NCI-H2107 treated with DMSO at 0.1 percent for 48 hours (cell line): ENCODE data around the gene SLC9A7.

Source experiments
- DNase-seq: peaks from one replicate; lab custom pipeline; 2025; ENCODE audit not compliant: unreplicated experiment; lab: John Stamatoyannopoulos, UW

Gene SLC9A7

DNA sequence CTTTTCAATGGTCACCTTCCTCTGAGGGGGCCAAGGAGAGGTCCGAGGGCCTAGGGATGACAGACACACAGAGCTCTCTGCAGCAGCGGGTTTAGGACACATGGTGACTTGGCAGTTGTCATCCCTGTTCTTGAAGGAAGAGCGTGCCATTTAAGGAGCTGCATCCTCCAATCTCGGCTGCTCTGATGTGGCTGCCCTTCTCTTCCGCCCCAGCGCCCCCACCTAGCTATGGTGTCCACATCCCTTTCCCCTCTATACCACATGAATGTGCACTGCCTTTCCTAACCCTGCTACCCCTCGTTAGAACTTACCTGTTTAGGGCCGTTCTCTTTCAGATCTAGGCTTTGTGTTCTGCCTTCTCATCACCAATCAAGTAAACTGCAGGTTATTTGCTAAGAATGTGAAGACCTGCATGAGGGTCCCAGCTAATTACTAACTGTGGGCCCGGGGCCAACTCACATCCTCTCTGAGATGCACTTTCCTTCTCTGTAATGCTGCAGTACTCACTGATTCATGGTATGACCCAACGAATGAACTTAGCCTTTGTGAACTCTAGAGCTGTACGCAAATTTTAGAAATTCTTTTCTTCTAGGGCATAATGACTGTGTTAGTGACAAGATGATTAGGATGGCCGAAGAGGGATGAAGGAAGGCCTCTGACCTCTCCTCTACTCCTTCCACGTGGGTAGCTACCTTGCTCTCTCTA, 147.1 kb downstream of the SLC9A7 start:
- no peak for DNase-seq

DNA sequence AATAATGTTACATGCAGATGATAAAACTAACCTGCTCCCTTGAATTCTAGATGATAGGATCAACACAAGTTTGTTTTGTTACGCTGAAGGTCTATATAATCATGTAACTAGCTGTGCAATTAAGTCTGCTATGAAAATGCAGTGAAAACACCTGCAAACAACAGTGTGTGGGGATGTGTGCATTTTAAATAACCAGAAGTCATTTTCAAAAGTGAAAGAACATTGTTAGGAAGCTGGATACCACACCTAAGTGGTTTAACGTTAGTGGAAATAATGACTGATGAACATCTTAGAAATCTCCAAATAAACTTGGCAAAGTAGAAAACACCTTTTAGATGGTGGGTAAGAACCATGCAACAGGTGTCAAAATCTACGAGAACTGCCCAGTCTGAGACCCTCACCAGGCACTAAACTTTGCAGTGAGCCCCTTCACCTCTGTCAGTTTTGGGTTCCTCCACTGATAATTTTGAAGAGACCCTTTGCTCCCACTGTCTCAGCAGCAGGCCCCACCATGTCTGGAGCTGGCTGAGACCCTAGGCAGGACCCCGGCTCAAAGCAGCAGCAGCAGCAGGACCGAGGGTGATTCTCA, 148.8 kb downstream of the SLC9A7 start:
- DNase-seq = no peak

- DNase-seq = no peak
Measured at GRCh38 chrX:46607916-46608315, 151.0 kb downstream of the SLC9A7 start.

- DNase-seq = no peak
Measured at GRCh38 chrX:46602468-46603102, 156.3 kb downstream of the SLC9A7 start.

- no peak for DNase-seq
Measured at GRCh38 chrX:46601283-46601682, 157.6 kb downstream of the SLC9A7 start.

GRCh38 chrX:46599051-46599560, 159.8 kb downstream of the SLC9A7 start:
- DNase-seq = no peak

GRCh38 chrX:46597771-46598170, 161.1 kb downstream of the SLC9A7 start:
- DNase-seq = no peak

GRCh38 chrX:46597208-46597607, 161.7 kb downstream of the SLC9A7 start:
- DNase-seq = no peak

GRCh38 chrX:46595084-46595483, 163.8 kb downstream of the SLC9A7 start:
- DNase-seq = no peak

GRCh38 chrX:46589977-46590723, 168.8 kb downstream of the SLC9A7 start:
- DNase-seq = no peak

DNA sequence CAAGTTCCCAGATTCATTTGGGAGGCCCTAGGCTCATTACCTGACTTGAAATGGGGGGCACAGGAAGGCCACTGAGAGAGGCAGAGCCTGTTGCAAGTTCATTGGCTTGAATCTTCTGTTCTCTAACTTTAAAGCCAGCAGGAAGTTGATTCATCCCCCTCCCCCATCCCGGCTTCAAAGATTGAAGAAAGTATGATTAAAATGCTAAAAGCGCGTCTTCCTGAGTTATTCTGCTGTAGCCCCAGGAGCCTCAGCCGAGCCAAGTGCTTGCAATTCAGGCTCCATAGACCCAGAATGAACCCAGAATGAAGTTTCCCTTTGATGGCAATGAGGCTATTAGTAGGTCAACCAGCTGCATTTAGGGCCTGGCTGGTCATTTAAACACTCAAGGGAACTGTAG, 170.7 kb downstream of the SLC9A7 start:
- DNase-seq = no peak

DNA sequence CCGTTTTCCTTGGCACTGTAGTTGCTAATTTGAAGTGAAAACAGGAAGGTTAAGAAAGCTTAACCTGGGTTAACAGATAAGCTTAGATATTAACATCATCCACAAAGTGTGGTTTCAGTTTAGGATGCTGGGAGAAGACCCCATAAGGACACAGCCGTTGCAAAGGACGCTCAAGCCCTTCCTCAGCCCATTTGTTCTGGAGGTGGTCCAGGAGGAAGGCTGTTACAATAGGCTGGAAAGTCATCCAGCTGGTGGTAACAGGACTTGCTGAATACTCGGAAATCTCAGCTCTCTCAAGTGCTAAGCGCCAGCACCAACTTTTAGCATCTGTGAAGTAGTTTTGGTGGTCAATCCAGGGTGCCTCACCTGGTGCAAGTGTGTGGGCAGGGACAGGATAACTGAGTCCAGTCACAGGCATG, 171.2 kb downstream of the SLC9A7 start:
- no peak for DNase-seq

DNA sequence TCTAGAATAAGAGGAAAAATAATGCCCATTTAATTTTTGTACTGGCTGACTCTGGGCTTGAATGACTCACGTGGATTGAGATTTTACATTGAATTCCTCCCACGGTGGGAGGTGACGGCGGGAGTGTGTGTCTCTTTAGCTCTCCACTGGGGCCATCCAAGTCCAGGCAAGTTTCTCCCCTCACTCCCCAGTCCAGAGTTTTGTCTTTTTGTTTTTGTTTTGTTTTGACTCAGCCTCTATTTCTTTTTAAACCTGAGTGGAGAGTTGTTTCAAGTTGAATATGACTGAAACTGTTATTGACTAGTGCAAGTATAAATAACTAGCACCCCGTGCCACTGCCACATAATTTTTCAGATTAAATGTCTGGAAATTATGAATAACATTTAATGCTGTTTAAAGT, 171.8 kb downstream of the SLC9A7 start:
- no peak for DNase-seq

- no peak for DNase-seq
Measured at GRCh38 chrX:46584736-46585135, 174.2 kb downstream of the SLC9A7 start.

DNA sequence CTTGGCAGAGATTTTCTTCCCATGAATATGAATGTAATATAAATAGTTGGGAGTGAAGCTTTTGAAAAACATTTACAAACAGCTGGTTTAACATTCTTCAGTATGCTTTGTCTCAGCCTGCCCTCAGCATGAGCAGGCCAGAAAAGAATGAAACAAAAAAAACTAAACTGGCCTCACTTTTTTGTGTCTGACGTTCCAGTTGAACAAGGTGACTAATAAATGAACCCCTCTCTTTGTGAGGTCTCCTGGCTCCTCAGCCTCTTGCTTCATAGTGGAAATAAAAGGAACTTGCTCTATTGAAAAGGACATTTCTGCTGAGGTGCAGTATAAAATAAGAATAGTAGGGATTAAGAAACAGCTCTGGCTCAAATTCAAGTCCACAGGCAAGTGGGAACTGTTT, 176.0 kb downstream of the SLC9A7 start:
- DNase-seq = no peak

GRCh38 chrX:46582325-46582724, 176.6 kb downstream of the SLC9A7 start:
- DNase-seq = no peak

- DNase-seq = no peak
Measured at GRCh38 chrX:46580613-46581012, 178.3 kb downstream of the SLC9A7 start.

DNA sequence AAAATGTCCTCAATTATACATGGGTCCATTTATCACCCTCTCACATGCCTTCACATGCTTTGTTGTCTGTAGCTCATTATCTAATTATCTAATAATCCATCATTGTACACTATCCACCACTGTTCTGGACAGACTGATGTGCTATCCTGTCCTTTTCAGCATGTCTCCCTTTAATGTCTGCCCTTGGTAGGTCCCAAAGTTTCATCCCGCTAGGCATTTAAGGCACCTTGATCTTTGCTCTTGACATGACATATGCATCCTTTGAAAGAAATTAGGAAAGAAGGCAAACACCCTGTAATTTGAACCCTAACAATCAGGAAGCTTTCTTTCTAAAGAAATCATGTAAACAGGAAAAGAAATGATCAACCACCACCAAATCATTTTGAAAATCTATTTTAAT, 179.7 kb downstream of the SLC9A7 start:
- no peak for DNase-seq

DNA sequence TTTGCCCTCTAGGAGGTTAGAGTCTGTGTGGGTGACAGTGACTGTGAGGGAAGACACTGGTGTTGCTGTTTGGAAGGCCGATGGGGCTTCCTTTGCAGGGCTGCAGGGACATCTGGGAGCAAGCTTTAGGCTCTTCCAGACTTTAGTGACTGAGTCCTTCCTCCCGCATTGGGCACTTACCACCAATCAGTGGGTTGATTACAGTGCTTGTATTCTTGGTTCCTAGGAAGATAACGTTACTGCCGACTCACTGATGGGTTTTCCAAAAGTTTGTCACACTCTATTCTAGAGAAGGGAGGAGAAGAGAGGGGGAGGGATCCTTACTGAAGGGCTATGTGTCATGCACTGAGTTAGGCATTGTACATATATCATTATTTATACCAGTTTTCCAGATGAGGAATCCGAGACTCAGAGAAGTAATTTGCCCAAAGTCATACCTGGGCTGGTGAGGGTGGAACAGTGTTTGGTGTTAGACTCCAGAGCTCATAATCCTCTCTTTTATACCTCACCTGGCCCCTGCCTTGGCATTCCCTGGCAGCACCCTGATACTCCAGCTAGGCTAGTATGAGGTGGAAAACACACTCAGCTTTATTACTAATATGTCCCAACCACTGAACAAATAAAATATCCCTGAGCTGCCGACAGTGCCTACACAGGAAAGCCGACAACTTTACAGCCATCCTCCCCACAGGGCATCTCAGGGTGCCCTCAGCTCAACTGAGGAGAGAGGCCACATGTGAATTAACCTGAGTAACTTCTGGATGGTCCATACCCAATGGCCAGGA, 181.5 kb downstream of the SLC9A7 start:
- DNase-seq = no peak

DNA sequence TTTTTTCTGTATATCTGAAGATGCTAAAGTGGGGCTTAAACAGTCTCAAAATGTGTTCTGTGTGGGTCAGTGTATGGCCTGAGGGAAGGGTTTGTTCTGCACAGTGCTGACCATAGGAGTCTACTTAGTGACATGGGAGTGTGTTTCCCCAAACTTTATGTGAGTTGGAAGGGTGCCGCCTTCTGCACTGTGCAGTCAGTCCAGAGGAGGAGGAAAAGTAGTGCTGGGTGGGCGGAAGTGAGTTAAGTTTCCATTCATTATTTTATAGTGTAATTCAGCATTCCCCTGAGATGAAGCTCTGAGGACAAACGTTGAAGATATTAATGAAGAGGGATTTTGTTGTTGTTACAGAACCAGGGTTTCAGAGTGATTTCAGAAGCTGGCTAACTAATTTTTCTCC, 182.5 kb downstream of the SLC9A7 start:
- no peak for DNase-seq

DNA sequence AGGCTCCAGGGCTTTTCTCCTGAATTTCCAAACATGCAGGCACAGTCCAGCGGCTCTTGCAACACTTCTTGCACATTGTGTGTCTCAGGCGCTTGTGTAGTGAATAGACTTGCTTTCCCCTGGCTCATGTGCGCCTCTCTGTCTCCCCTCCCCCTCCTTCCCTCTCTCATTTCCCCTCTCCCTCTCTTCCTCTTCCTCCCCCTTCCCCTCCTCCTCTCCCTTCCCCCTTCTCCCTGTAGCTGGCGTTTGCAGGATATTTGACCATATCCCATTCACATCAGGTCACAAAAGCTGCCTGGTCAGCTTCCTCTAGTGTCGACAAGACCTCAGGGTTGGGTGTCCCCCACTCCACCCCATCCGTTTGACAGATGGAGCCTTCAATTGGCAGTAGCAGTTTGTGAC, 182.9 kb downstream of the SLC9A7 start:
- no peak for DNase-seq
